ENCODE measurements around the gene RBPJL.

DNA sequence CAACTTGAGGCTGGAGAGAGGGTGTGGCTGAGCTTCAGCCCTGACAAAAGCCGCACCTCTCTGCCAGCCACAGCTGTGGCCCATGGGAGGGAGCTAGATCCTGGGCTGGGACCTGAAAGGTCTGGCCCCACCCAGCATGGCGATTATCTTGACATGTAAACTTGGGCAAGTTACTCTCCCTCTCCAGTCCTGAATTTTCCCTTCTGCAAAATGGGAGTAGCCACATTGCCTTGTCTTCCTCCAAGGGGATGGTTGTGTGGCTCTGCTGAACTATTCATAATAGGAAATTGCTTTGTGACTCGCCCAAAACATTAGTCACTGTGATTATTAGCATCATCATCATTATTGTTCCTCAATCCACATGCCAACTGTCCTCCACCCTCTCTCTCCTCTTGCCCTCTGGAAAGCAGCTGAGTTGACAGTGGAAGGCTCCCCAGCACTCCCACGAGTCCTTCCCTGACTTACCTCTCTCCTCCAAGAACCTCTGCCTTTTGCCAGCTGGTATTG is 23.0 kb upstream of the RBPJL start:
- TF ChIP-seq, protein P1, sequence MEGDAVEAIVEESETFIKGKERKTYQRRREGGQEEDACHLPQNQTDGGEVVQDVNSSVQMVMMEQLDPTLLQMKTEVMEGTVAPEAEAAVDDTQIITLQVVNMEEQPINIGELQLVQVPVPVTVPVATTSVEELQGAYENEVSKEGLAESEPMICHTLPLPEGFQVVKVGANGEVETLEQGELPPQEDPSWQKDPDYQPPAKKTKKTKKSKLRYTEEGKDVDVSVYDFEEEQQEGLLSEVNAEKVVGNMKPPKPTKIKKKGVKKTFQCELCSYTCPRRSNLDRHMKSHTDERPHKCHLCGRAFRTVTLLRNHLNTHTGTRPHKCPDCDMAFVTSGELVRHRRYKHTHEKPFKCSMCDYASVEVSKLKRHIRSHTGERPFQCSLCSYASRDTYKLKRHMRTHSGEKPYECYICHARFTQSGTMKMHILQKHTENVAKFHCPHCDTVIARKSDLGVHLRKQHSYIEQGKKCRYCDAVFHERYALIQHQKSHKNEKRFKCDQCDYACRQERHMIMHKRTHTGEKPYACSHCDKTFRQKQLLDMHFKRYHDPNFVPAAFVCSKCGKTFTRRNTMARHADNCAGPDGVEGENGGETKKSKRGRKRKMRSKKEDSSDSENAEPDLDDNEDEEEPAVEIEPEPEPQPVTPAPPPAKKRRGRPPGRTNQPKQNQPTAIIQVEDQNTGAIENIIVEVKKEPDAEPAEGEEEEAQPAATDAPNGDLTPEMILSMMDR (IDR thresholded peaks at IDR 0.05), result no peak
- TF ChIP-seq POLR2A (IDR thresholded peaks at IDR 0.05), result no peak

Data from uterus (tissue), 2 donors.